ENCODE measurements around the gene PAFAH1B1.

PAFAH1B1 gene

GRCh38 chr17:2592971-2593820 lies at the start of gene PAFAH1B1 (continued):
- TF ChIP-seq HIC1 (tag by site-specific recombination; IDR thresholded peaks at IDR 0.05) (peak; percentile 99), TCF7L2 (IDR thresholded peaks at IDR 0.05; ENCODE audit: borderline replicate concordance, low read depth, low read length) (no peak), ZEB2 (tag by site-specific recombination; IDR thresholded peaks at IDR 0.05) (peak; percentile 87), ZNF16 (tag by site-specific recombination; IDR thresholded peaks at IDR 0.05; ENCODE audit: low read depth) (no peak), ZNF791 (tag by site-specific recombination; IDR thresholded peaks at IDR 0.05) (no peak), ZSCAN23 (tag by site-specific recombination; IDR thresholded peaks at IDR 0.05) (no peak), ZBTB17 (tag by site-specific recombination; IDR thresholded peaks at IDR 0.05) (peak; percentile 62), ZNF169 (tag by site-specific recombination; IDR thresholded peaks at IDR 0.05) (no peak), ZNF266 (tag by site-specific recombination; IDR thresholded peaks at IDR 0.05; ENCODE audit: low read depth) (no peak), ZXDB (tag by site-specific recombination; IDR thresholded peaks at IDR 0.05) (no peak), ZNF280C (tag by site-specific recombination; IDR thresholded peaks at IDR 0.05) (no peak), ZNF621 (tag by site-specific recombination; IDR thresholded peaks at IDR 0.05) (no peak), ZNF677 (tag by site-specific recombination; IDR thresholded peaks at IDR 0.05) (no peak), ZNF324 (tag by site-specific recombination; IDR thresholded peaks at IDR 0.05) (peak; percentile 89; the same call in 1 of the 2 replicates), ZNF473 (tag by site-specific recombination; IDR thresholded peaks at IDR 0.05) (no peak), ZNF174 (tag by site-specific recombination; IDR thresholded peaks at IDR 0.05) (no peak), ZNF561 (tag by site-specific recombination; IDR thresholded peaks at IDR 0.05; ENCODE audit: borderline replicate concordance) (peak; percentile 97), ZNF157 (tag by site-specific recombination; IDR thresholded peaks at IDR 0.05) (no peak), REPIN1 (tag by site-specific recombination; IDR thresholded peaks at IDR 0.05; ENCODE audit: low read depth) (no peak), SP7 (tag by site-specific recombination; IDR thresholded peaks at IDR 0.05) (peak; percentile 81), ZNF248 (tag by site-specific recombination; IDR thresholded peaks at IDR 0.05) (no peak), ZNF629 (tag by site-specific recombination; IDR thresholded peaks at IDR 0.05) (peak; percentile 74), ZNF121 (tag by site-specific recombination; IDR thresholded peaks at IDR 0.05) (no peak), ZNF341 (tag by site-specific recombination; IDR thresholded peaks at IDR 0.05; ENCODE audit: low read depth) (peak; percentile 68), FEZF1 (tag by site-specific recombination; IDR thresholded peaks at IDR 0.05) (peak; percentile 79), GLIS1 (tag by site-specific recombination; IDR thresholded peaks at IDR 0.05) (peak; percentile 99), ZNF302 (tag by site-specific recombination; IDR thresholded peaks at IDR 0.05; ENCODE audit: low read depth) (no peak)
- TF ChIP-seq, protein P1, sequence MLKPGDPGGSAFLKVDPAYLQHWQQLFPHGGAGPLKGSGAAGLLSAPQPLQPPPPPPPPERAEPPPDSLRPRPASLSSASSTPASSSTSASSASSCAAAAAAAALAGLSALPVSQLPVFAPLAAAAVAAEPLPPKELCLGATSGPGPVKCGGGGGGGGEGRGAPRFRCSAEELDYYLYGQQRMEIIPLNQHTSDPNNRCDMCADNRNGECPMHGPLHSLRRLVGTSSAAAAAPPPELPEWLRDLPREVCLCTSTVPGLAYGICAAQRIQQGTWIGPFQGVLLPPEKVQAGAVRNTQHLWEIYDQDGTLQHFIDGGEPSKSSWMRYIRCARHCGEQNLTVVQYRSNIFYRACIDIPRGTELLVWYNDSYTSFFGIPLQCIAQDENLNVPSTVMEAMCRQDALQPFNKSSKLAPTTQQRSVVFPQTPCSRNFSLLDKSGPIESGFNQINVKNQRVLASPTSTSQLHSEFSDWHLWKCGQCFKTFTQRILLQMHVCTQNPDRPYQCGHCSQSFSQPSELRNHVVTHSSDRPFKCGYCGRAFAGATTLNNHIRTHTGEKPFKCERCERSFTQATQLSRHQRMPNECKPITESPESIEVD (tag by site-specific recombination; IDR thresholded peaks at IDR 0.05), result no peak
- TF ChIP-seq, protein P2, sequence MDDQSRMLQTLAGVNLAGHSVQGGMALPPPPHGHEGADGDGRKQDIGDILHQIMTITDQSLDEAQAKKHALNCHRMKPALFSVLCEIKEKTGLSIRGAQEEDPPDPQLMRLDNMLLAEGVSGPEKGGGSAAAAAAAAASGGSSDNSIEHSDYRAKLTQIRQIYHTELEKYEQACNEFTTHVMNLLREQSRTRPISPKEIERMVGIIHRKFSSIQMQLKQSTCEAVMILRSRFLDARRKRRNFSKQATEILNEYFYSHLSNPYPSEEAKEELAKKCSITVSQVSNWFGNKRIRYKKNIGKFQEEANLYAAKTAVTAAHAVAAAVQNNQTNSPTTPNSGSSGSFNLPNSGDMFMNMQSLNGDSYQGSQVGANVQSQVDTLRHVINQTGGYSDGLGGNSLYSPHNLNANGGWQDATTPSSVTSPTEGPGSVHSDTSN (CRISPR knock-in tag; IDR thresholded peaks at IDR 0.05), result no peak
- TF ChIP-seq, protein P3, sequence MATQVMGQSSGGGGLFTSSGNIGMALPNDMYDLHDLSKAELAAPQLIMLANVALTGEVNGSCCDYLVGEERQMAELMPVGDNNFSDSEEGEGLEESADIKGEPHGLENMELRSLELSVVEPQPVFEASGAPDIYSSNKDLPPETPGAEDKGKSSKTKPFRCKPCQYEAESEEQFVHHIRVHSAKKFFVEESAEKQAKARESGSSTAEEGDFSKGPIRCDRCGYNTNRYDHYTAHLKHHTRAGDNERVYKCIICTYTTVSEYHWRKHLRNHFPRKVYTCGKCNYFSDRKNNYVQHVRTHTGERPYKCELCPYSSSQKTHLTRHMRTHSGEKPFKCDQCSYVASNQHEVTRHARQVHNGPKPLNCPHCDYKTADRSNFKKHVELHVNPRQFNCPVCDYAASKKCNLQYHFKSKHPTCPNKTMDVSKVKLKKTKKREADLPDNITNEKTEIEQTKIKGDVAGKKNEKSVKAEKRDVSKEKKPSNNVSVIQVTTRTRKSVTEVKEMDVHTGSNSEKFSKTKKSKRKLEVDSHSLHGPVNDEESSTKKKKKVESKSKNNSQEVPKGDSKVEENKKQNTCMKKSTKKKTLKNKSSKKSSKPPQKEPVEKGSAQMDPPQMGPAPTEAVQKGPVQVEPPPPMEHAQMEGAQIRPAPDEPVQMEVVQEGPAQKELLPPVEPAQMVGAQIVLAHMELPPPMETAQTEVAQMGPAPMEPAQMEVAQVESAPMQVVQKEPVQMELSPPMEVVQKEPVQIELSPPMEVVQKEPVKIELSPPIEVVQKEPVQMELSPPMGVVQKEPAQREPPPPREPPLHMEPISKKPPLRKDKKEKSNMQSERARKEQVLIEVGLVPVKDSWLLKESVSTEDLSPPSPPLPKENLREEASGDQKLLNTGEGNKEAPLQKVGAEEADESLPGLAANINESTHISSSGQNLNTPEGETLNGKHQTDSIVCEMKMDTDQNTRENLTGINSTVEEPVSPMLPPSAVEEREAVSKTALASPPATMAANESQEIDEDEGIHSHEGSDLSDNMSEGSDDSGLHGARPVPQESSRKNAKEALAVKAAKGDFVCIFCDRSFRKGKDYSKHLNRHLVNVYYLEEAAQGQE (tag by site-specific recombination; IDR thresholded peaks at IDR 0.05), result no peak

All from HEK293 (cell line).